DND-41 (cell line): ENCODE data around the gene KAZN.

Experiments
- ATAC-seq: fragments of 200-7000 bp; cut with Tn5 transposase; 3 replicates; pipeline ENCODE4 v1.9.1; 2021; ENCODE audit warnings: low read depth; ENCODE audit not compliant: insufficient read depth
- DNase-seq: peaks from one replicate; pipeline ENCODE4 v3.0.0-alpha.2; 2020
- H2AFZ ChIP-seq: 2 replicates; pipeline ENCODE4 v1.6.0; 2012; ENCODE audit warnings: low read depth, low read length
- H3K27ac ChIP-seq: 2 replicates; pipeline ENCODE4 v1.5.1; 2012; ENCODE audit warnings: low read length, inconsistent platforms
- H3K27me3 ChIP-seq: fragments of 200-600 bp; sonication (generic); 2 replicates; pipeline ENCODE4 v1.6.0; 2012; ENCODE audit warnings: low read length, mild to moderate bottlenecking, inconsistent platforms; ENCODE audit not compliant: insufficient read depth, poor library complexity
- H3K36me3 ChIP-seq: 2 replicates; pipeline ENCODE4 v1.5.1; 2012; ENCODE audit warnings: low read length, inconsistent platforms; ENCODE audit not compliant: insufficient read depth
- H3K4me1 ChIP-seq: 2 replicates; pipeline ENCODE4 v1.5.1; 2012; ENCODE audit warnings: mild to moderate bottlenecking, low read length; ENCODE audit not compliant: insufficient read depth
- H3K4me2 ChIP-seq: 2 replicates; pipeline ENCODE4 v1.6.0; 2012; ENCODE audit warnings: mild to moderate bottlenecking, moderate library complexity, low read length, inconsistent platforms; ENCODE audit not compliant: insufficient read depth
- H3K4me3 ChIP-seq, 2 experiments: fragments of 200-600 bp in 1 of 2; shearing (Covaris generic) in 1 of 2; 2 replicates each; pipeline ENCODE4 v1.5.1; 2012 to 2016; ENCODE audit warnings: inconsistent platforms in 2 of 2, low read length in 2 of 2, mild to moderate bottlenecking in 2 of 2, low read depth in 1 of 2, moderate library complexity in 1 of 2
- H3K79me2 ChIP-seq: 2 replicates; pipeline ENCODE4 v1.6.0; 2012; ENCODE audit warnings: low read length, inconsistent platforms; ENCODE audit not compliant: insufficient read depth
- H3K9ac ChIP-seq: 2 replicates; pipeline ENCODE4 v1.6.0; 2012; ENCODE audit warnings: low read depth, mild to moderate bottlenecking, inconsistent platforms, low read length, moderate library complexity
- H3K9me3 ChIP-seq: 2 replicates; pipeline ENCODE4 v1.5.1; 2012; ENCODE audit warnings: low read length, moderate library complexity, mild to moderate bottlenecking, inconsistent platforms; ENCODE audit not compliant: insufficient read depth, severe bottlenecking
- H4K20me1 ChIP-seq: 2 replicates; pipeline ENCODE4 v1.6.0; 2012; ENCODE audit warnings: low read length; ENCODE audit not compliant: insufficient read depth
- CTCF ChIP-seq: IDR thresholded peaks from 2 replicates; pipeline ENCODE4 v1.5.1; 2012; ENCODE audit warnings: borderline replicate concordance, low read length, moderate library complexity, mild to moderate bottlenecking; ENCODE audit not compliant: poor library complexity, severe bottlenecking; ENCODE audit errors: extremely low read depth
- EZH2 ChIP-seq: IDR thresholded peaks from 3 replicates; pipeline ENCODE4 v1.6.1; 2012; ENCODE audit warnings: borderline replicate concordance, low read depth, mild to moderate bottlenecking, moderate library complexity, low read length, inconsistent platforms; ENCODE audit not compliant: severe bottlenecking

Gene KAZN

DNA sequence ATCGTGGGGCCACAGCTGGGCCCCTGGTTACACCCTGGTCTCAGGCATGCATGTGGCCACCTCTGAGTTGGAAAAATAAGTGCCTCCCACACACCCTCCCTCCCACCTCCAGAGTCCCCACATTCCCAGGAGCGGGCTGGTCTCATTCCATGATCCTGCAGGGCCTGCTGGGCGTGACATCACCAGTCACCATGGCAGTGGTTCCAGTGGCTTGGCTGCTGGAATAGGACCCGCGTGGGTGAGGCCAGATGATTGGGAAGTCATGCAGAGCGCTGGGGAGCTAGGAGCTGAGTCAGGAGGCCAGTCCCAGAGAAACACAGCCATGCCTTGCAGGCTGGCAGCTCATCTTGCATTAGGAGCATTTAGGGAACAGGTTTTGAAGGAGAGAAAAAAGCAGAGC lies 429.6 kb downstream of the KAZN start:
- DNase-seq (no peak), ATAC-seq (no peak)
- no peak for TF ChIP-seq EZH2
- no peak for TF ChIP-seq CTCF
- Histone ChIP-seq H3K4me3 (no peak overlapping the region), H3K9me3 (no peaks in the 10 kb centered on the region), H3K4me2 (no peak overlapping the region), H3K36me3 (no peaks in the 10 kb centered on the region), H3K27me3 (no peaks in the 10 kb centered on the region), H3K79me2 (0 out of 2 replicates have a peak, but pooled peaks cover 2% of the 10 kb centered on the region), H3K27ac (no peak overlapping the region; the same call in 1 of the 2 replicates), H2AFZ (no peak overlapping the region), H3K4me1 (peaks cover under 1% of the 10 kb centered on the region; the same call in 1 of the 2 replicates), H3K9ac (no peak overlapping the region), H4K20me1 (peaks cover 37% of the 10 kb centered on the region)

DNA sequence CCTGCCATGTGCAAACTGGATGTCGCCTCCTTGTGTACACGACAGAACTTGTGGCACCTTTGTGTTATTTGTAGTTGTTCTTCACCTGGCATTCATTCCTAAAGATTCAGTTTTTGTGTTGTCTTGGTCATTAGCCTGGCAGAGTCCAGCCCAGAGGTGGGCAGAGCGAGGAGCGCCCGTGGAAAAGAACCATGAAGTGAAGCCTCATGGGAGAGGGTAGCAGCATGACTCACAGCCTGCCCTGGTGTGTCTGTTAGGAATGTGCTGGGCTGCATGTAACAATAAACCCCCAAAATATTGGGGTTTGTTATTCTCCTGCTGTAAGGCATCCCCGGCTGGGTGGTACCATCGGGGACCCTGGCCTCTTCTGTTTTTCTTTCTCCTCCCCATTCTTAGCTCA lies 430.1 kb downstream of the KAZN start:
- no peak overlapping the region for H3K9ac ChIP-seq
- no peaks in the 10 kb centered on the region for H3K9me3 ChIP-seq
- H3K27ac ChIP-seq, result no peak overlapping the region
- peaks cover 37% of the 10 kb centered on the region for H4K20me1 ChIP-seq
- ATAC-seq (no peak), DNase-seq (no peak)
- H3K4me1 ChIP-seq, result peaks cover 6% of the 10 kb centered on the region
- H3K4me2 ChIP-seq, result no peak overlapping the region
- no peaks in the 10 kb centered on the region for H3K36me3 ChIP-seq
- 0 out of 2 replicates have a peak, but pooled peaks cover 2% of the 10 kb centered on the region for H3K79me2 ChIP-seq
- H2AFZ ChIP-seq, result no peak overlapping the region
- no peaks in the 10 kb centered on the region for H3K27me3 ChIP-seq
- no peak overlapping the region for H3K4me3 ChIP-seq
- TF ChIP-seq EZH2 (no peak), CTCF (no peak)

DNA sequence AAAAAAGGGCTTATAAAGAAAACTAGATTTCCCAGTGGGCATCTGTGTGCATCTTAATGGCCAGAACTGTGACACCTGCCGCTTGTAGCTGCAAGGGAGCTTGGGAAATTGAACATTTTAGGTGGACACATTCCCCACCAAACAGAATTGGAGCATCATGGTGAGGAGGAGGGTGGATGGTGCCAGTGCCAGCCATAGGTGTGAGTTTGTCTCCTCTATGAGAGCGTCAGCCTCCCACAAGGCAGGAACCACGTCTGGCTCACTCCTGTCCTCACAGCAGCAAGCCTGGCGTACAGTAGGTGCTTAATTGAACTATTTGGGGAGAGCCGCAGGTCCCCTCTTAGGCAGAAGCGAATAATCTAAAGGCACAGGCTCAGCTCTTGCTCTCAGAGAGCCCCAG lies 430.6 kb downstream of the KAZN start:
- peaks cover 2% of the 10 kb centered on the region; the same call in 1 of the 2 replicates for H3K79me2 ChIP-seq
- DNase-seq, result no peak
- H3K27ac ChIP-seq, result no peak overlapping the region
- ATAC-seq, result no peak
- TF ChIP-seq CTCF (no peak), EZH2 (no peak)
- no peaks in the 10 kb centered on the region for H3K27me3 ChIP-seq
- H3K36me3 ChIP-seq, result no peaks in the 10 kb centered on the region
- peaks cover 37% of the 10 kb centered on the region for H4K20me1 ChIP-seq
- no peak overlapping the region for H3K4me3 ChIP-seq
- H3K9ac ChIP-seq, result no peak overlapping the region
- H2AFZ ChIP-seq, result no peak overlapping the region
- H3K4me2 ChIP-seq, result no peak overlapping the region
- H3K4me1 ChIP-seq, result peaks cover 10% of the 10 kb centered on the region
- no peaks in the 10 kb centered on the region for H3K9me3 ChIP-seq

DNA sequence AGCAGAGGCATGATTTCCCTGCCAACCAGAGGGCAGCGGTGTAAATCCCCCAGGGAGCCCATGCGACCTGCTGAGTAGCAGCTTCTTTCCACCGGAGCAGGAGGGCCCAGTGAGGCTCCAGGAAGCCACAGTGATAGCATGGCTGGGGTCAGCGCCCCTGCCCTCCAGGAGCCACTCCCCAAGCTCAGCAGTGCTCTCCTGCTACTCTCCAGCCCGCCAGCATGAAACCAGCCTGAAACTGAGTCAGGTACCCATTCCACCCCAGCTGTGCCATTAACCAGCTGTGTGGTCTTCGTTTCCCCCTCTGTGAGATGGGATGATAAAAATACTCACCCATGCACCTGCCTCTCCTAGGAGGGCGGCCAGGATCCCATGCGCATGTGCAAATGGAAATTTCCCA lies 431.3 kb downstream of the KAZN start:
- Histone ChIP-seq H3K4me1 (peaks cover 12% of the 10 kb centered on the region), H2AFZ (no peak overlapping the region), H3K27ac (no peak overlapping the region; the same call in 1 of the 2 replicates), H3K79me2 (peaks cover 2% of the 10 kb centered on the region; the same call in 1 of the 2 replicates), H3K9me3 (no peaks in the 10 kb centered on the region), H3K36me3 (peaks cover under 1% of the 10 kb centered on the region; the same call in 1 of the 2 replicates), H3K4me3 (no peak overlapping the region), H3K9ac (no peak overlapping the region), H3K27me3 (no peaks in the 10 kb centered on the region), H3K4me2 (no peak overlapping the region), H4K20me1 (peaks cover 41% of the 10 kb centered on the region)
- DNase-seq (no peak), ATAC-seq (peak; percentile 31; the same call in 1 of the 3 replicates)
- TF ChIP-seq CTCF (no peak), EZH2 (no peak)
